ENCODE results near the gene CCDC51.
"Not testable (repeated sequence)": the region's sequence is repeated elsewhere in the genome, so short reads cannot be mapped to it uniquely, and the experiment has no call there.

CCDC51 gene, protein sequence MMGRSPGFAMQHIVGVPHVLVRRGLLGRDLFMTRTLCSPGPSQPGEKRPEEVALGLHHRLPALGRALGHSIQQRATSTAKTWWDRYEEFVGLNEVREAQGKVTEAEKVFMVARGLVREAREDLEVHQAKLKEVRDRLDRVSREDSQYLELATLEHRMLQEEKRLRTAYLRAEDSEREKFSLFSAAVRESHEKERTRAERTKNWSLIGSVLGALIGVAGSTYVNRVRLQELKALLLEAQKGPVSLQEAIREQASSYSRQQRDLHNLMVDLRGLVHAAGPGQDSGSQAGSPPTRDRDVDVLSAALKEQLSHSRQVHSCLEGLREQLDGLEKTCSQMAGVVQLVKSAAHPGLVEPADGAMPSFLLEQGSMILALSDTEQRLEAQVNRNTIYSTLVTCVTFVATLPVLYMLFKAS

DNA sequence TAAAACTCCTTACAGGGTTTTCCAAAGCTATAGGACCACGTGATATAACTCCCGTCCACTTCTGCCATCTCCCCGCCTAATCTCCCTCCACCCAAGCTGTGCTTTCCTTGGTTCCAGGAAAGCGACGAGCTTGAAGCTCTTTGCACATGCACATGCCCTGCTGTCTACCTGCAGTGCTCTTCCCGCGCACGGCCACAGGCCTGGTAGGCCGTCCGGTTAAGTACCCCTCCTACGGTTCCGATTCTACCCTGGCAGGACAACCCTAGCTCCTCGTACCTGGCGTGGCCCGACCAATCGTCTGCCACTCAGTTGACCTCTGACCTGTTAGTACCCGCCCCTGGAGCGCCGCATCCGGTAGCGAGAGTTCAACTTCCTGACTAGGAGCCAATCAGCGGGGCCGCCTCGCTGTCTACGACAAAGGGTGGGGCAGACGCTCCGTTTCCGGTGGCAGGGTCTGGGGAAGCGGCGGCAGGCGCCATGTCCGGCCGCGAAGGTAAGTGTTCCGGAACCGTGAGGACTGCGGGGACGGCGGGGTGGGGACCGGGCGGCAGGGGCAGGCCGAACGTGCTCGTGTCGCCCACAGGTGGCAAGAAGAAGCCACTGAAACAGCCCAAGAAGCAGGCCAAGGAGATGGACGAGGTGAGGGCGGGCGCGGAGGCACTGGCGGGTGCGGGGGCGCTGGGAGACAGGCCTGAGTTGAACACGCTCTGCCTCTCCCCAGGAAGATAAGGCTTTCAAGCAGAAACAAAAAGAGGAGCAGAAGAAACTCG is at the start of gene CCDC51, which contains the start of gene TMA7:
TSS of gene CCDC51 (minus strand) at position 300 of the 770 bp plus-strand sequence. CDS start 4,991 bp downstream, outside the sequence.
TSS of gene TMA7 (plus strand) at position 438 of the 770 bp plus-strand sequence. CDS start at position 478, 40 bp downstream.
- peak; percentile 98 for DNase-seq

DNA sequence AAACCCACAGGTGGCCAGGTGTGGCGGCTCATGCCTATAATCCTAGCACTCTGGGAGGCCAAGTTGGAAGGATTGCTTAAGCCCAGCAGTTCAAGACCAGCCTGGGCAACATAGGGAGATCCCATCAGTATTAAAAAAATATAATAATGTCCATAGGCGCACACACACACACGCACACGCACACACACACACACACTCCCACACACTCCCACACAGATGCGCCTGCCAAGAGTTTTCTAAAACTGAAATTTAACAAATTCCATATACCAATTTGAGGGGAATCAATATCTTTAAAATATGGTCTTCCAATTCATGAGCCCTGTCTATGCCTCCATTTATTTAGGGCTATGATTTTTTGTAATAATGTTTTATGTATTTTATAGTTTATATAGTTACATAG is 47.0 kb upstream of the CCDC51 start:
- no peak for DNase-seq

DNA sequence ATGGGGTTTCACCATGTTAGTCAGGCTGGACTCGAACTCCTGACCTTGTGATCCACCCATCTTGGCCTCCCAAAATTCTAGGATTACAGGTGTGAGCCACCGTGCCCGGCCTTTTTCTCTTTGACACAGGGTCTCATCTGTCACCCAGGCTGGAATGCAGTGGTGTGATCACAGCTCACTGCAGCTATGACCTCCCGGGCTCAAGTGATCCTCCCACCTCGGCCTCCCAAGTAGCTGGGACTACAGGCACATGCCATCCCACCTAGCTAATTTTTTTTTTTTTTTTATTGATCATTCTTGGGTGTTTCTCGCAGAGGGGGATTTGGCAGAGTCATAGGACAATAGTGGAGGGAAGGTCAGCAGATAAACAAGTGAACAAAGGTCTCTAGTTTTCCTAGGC is 42.9 kb upstream of the CCDC51 start:
- DNase-seq, result not testable (repeated sequence)

DNA sequence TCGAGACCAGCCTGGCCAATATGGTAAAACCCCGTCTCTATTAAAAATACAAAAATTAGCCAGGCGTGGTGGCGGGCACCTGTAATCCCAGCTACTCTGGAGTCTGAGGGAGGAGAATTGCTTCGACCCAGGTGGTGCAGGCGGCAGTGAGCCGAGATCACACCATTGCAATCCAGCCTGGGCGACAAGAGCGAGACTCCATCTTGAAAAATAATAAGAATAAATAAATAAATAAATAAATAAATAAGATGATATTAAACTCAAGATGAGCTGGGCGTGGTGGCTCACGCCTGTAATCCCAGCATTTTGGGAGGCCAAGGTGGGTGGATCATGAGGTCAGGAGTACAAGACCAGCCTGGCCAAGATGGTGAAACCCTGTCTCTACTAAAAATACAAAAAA is 41.0 kb upstream of the CCDC51 start:
- not testable (repeated sequence) for DNase-seq

DNA sequence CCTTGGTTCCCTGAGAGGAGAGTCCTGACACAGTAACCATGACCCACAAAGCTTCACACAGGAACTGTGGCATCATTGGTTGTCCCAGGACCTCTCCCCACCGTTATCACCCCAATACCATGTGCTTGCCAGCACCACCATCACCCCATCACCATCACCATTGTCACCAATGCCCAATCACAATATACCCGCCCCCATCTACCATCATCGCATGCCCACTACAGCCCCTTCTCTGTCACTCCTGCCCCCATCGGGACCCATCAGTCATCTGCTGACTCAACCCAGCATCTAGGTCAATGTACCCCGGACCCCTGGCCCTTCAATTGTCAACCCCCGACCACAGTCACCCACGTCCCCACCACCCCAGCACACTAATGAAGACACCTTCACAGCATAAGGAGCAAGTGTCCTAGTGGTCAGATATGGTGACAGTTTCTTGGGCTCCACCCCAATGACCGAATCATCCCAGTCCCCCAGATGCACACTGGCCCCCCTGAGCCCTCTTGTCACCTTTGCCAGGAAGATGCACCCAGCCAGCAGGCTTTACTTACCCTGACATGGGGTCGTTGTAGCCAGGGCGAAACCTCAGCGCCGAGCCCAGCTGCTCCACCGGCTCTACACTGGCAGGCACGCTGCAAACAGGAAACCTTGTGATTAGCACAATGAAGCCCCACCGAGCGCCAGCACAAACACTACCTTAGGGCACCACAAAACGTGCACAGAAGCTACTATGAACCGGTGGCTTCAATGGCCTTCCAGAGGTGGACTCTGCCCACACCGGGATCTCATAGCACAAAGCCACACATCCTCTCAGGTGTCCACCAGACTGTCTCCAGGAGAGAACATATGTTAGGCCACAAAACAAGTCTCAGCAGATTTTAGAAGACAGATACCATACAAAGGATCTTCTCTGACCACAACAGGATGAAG is 39.0 kb upstream of the CCDC51 start:
- peak; percentile 76 for DNase-seq

DNA sequence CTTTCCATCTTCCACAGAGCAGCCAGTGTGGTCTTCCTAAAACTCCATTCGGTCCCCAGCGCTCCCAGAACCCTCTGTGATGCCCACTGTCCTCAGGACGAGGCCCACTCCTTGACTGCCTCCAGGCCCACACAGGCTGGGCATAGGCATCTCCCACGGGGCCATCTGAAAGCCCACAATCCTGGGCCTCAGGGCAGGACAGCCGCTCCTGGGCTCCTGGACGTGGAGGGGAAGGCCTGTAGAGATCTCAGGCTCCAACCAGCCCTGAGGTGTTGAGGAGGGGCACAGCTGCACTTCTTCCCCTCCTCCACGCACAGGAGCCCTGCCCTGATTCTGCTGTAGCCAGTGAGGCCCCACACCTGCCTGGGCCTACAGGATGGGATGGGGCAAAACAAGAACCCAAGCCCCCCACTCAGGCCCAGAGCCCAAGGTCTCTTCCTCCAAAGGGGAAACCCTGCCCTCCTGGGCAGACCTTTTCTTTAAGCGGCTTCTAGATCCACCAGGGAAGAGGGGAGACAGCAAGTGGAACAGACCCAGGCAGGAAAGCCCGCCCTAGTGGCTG is 38.1 kb upstream of the CCDC51 start:
- no peak for DNase-seq

DNA sequence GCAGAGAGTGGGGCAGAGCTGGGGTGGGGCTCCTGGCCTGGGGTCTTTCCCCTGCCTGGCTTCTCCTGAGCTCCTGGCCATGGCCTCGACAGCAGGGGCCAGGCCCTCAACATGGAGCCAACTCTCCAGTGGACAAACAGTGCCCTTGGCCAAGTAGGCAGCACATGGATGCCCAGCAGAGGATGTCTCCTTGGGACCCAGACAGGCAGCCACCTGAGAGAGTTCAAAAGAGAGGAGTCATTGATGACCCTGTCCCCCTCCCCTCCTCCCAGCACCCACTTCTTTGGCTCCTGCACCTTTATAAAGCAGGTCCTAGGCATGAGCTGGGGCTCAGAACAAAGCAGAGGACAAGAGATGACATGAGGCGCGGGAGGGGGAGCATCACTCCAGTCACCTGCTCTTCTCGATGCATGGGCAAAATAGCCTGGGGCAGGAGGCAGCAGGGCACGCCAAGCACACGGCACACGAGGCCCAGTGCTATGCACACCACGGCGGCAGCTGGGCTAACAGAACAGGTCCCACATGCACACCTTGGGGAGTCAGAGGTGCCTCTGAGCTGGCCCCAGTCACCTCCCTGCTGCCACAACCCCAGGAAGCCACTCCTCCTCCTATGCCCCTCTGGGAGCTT is 36.6 kb upstream of the CCDC51 start:
- DNase-seq, result no peak

DNA sequence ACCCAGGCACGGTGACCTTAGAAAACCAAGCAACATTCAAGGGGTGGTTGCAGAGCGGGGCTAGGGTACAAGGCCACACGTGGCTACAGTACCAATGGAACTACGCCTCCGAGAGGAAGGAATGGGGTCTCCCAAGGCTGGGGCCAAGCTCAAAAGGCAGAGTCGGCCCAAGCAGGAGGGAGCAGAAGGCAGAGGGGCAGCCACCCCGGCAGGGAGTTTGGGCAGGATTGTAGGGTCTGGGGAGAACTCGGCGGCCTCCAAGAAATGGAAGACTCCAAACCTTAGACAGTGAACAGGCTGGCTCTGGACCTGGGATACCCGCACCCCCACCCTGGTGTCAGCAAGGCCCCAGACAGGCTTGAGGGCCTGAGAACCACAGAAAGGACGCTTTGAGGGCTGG is 35.3 kb upstream of the CCDC51 start:
- DNase-seq, result no peak

DNA sequence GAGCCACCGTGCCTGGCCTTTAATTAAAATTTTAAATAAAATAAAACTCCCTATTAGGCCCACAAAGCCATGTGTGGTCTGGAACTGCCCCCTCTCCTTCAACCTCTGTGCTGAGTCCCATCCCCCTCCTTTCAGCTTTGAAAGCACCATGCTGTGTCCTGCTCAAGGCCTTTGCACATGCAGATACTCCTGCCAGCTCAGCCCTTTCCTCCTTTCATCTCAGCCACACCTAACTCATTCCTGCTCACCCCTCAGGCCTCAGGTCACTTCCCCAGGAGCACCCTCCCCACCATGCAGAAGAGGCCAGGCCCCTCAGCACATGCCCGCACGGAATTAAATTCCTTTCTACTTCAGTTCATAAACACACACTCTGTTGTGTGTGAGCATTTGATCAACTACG is 34.7 kb upstream of the CCDC51 start:
- DNase-seq, result no peak

DNA sequence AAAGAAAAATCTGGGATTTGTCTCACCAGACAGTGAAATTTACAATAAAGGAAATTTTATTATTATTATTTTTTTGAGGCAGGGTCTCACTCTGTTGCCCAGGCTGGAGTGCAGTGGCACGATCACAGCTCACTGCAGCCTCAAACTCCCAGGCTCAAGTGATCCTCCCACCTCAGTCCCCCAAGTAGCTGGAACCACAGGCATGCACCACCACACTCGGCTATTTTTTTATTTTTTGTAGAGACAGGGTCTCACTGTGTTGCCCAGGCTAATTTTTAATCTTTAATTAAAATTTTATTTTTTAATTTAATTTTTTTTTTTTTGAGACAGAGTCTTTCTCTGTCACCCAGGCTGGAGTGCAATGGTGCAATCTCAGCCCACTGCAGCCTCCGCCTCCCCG is 34.1 kb upstream of the CCDC51 start:
- DNase-seq, result not testable (repeated sequence)

DNA sequence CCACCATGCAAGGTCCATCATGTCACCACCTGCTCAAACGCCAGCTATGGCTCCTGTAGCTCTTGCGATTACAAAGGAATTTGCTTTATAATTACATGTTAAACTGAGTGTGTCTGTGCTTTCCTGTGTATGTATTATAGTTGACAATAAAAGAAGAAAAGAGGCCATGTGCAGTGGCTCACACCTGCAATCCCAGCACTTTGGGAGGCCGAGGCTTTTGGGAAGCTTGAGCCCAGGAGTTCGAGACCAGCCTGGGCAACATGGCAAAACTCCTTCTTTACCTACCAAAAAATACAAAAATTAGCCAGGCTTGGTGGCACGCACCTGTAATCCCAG is 33.7 kb upstream of the CCDC51 start:
- no peak for DNase-seq

DNA sequence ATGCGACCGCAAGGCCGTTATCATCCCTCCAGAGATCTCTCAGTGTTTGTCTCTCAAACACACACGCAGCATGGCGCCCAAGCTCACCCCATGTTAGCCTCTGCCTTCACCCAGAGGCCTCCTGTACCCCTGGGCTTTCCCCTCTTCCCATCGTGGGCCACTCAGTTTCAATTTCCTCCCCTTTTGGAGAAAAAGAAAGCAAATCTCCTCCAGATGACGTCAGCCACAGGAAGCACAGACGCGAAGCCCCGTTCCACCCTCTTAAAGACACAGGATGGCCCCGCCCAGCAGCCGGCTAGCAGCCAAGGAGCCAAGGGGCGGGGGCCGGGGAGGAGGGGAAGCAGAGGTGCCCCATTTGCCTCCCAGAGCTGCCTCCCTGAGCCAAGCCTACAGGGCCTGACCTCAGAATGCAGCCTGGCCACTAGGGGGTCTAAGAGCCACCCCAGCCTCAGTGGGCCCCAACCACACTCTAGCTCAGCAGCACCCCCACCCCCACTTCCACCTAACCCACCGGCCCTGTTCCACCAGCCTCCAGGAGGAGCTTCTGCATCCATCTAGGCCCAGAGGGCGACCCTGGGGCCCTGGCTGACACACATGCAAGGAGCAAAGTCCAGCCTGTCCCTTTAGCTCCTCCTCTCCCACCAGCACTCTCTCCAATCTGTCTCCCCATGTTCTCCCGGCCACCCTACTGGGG is 33.2 kb upstream of the CCDC51 start:
- peak; percentile 96 for DNase-seq

DNA sequence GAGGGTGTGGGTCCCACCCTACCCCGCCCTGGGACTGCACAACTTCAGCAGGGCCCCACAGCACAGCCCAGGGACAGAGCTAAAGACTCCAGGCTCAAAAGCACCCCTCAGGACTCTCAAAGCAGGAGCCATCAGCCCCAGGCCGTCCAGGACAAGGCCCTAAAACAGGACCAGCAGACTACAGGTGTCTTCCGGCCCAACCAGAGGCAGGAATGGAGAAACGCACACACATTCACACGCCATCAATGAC is 32.7 kb upstream of the CCDC51 start:
- DNase-seq, result no peak

DNA sequence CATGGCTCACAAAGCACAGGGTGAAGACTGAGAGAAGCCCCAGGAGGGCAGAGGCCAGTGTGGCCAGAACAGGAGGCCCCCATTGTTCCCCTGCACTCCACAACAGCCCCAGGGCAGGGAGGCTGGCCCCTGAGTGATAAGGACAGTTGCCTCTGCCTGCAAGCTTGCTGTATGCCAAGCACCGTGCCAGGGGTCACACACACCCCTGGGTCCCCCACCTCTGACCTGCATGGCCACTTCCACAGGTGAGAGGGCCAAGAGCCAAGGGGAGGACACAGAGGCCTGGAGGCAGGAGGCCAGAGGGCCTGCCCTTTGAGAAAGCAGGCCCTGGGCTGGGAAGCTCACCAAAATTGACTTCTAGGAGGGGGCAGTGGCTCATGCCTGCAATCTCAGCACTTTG is 30.4 kb upstream of the CCDC51 start:
- DNase-seq, result no peak

DNA sequence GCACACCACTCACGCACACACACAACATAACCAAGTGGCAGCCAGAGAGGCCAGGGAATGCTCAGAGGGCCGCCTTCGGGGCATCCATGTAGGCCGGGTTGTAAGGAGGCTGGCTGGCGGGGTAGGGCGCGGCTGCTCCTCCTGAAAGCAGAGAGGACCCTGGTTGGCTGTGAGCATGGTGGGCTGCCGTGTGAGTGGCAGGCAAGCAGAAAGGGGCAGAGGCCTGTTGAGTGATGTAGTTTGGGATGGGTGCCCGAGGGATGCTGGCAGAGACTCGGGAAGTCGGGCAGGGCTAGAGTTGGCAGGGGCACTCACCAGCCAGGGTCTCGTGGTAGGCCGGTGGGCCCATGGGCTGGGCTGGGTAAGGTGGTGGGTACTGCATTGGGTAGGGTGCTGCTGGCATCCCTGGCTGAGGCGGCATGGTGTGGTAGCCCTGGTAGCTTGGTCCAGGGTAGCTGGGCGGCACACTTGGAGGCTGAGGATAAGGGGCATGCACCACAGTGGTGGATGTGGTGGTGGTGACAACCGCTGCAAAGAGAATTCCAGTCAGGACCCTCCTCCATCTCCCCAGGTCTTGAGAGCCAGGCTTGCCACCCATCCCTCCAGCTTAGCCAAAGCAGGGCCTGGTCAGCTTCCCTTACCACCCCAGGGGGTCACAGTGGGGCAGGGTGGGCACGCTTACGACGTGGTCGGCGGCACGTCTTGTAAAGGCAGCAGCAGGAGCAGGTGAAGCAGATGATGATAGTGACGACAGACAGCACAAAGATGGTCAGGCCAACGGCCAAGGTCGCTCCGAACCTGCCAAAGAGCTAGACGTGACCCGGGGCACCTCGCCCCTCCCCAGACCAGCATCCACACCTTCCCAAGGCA is 29.4 kb upstream of the CCDC51 start:
- DNase-seq, result no peak

DNA sequence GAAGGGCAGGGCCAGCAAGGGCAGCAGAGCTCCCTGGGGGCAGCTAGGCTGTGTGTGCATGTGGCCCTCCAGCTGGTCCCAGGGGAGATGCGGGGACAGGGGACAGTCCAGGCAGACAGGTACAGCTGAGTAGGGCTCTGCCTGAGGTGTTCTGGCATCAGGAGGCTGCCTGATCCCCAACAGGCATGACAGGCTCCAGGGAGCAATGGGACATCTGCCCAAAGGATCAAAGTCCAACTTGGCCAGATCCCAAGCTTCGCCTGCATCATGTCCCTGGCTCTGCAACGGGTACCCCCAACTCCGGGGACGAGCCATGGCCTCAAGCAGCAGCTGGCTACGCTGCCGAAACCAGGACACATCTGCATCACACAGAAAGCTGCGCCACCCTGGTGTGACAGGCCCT is 28.4 kb upstream of the CCDC51 start:
- DNase-seq, result no peak

DNA sequence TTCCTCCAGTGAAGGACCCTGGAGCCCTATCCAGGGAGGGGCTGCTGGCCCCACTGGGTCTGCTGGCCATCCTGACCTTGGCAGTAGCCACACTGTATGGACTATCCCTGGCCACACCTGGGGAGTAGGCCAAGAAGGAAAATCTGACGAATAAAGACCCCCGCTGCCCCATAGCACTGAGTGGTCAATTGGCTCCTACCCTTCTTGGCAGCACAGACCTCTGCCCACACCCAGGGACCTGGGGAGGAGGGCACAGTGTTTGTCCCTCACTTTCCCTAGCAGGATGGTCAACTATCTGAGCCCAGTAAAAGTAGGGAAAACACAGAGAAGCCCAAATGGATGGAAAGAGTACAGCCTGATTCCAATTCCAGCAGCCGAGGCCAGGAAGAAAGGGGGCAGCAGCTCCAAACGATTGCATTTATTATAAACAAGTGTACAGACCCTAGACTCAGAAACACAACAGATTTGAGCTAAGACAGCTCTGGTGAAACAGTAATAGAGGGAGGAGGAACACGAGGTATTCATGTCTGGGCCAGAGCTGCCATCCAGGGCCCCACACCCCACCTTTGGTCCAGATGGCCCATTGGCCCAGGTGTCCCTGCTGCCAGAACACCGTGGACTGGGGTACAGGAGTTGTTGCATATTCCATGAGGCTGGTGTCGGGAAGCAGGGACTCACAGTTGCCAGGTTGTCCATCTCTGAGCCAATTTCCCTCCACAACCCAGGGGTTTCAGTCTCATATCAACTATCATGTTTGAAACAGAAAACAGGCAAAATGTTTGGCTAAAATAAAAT is 27.8 kb upstream of the CCDC51 start:
- DNase-seq, result no peak

DNA sequence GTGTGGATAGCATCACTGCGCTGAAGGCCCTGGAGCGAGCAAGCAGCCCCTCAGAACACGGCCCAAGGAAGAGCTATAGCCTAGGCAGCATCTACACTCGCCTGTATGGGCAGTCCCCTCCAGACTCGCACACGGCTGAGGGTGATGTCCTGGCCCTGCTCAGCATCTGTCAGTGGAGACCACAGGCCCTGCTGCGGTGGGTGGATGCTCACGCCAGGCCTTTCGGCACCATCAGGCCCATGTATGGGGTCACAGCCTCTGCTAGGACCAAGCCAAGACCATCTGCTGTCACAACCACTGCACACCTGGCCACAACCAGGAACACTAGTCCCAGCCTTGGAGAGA is 27.2 kb upstream of the CCDC51 start:
- DNase-seq, result no peak

DNA sequence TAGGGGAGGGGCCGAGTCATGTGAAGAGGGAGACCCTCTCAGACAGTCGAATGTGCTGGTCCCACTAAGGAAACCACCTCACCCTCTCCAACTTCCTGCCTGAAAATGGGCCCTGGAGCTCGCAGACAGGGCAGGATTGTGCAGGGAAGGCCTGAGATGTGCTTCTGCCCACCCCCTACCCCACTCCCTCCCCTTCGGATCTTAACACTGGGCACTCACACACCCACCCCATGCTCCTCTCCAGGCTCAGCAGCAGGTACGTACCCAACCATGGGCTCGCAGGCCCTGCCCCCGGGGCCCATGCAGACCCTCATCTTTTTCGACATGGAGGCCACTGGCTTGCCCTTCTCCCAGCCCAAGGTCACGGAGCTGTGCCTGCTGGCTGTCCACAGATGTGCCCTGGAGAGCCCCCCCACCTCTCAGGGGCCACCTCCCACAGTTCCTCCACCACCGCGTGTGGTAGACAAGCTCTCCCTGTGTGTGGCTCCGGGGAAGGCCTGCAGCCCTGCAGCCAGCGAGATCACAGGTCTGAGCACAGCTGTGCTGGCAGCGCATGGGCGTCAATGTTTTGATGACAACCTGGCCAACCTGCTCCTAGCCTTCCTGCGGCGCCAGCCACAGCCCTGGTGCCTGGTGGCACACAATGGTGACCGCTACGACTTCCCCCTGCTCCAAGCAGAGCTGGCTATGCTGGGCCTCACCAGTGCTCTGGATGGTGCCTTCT is 26.6 kb upstream of the CCDC51 start:
- peak; percentile 51 for DNase-seq

All from CD4-positive, alpha-beta T cell treated with Interleukin-17A for 4 hours (primary cell).